Glutamatergic neuron (in vitro differentiated cells): ENCODE measurements around the gene TPO. TPM values are rescaled to one million over a fixed set of nuclear protein-coding genes. Genes with fewer than 3 reads are reported as not detected.

ENCODE experiments used
- DNase-seq: peaks from one replicate; pipeline ENCODE4 v3.0.0; 2022
- H3K27ac Mint-ChIP-seq: one replicate; pipeline ENCODE4 v1.8.0; 2020; ENCODE audit warnings: mild to moderate bottlenecking, mixed read lengths, inconsistent platforms; ENCODE audit not compliant: unreplicated experiment
- H3K27me3 Mint-ChIP-seq: one replicate; pipeline ENCODE4 v1.8.0; 2020; ENCODE audit warnings: mild to moderate bottlenecking, moderate library complexity, mixed read lengths, inconsistent platforms; ENCODE audit not compliant: unreplicated experiment
- H3K36me3 Mint-ChIP-seq: one replicate; pipeline ENCODE4 v1.8.0; 2020; ENCODE audit warnings: mild to moderate bottlenecking, mixed read lengths, inconsistent platforms; ENCODE audit not compliant: unreplicated experiment
- H3K4me1 Mint-ChIP-seq: one replicate; pipeline ENCODE4 v1.8.0; 2020; ENCODE audit warnings: mild to moderate bottlenecking, low read depth, mixed read lengths, inconsistent platforms; ENCODE audit not compliant: unreplicated experiment
- H3K4me3 Mint-ChIP-seq: one replicate; pipeline ENCODE4 v1.8.0; 2020; ENCODE audit warnings: mild to moderate bottlenecking, mixed read lengths, inconsistent platforms; ENCODE audit not compliant: unreplicated experiment
- H3K9me3 Mint-ChIP-seq: one replicate; pipeline ENCODE4 v1.8.0; 2020; ENCODE audit warnings: mild to moderate bottlenecking, moderate library complexity, mixed read lengths, inconsistent platforms; ENCODE audit not compliant: unreplicated experiment
- CTCF ChIP-seq: fragments of 200-600 bp; sonication (generic); IDR thresholded peaks from one replicate; pipeline ENCODE4 v1.5.0; 2021; ENCODE audit not compliant: partially characterized antibody, unreplicated experiment
- total RNA-seq: library from RNA; stranded (reverse); fragmentation: NEBNext Ultra II Directional; extraction: Animal tissue kit (Norgen Biotek cat#: 25700); gene quantifications from one replicate; pipeline ENCODE4 v1.2.1, GENCODE V29; 2021; ENCODE audit not compliant: unreplicated experiment

Gene TPO
- total RNA-seq, 1 donor from 2014 or later = not detected

- Mint-ChIP-seq H3K4me1 (no peaks in the 10 kb centered on the region), H3K27me3 (peaks cover 2% of the 10 kb centered on the region), H3K36me3 (peaks cover 18% of the 10 kb centered on the region), H3K9me3 (peaks cover 3% of the 10 kb centered on the region), H3K4me3 (no peak overlapping the region), H3K27ac (no peak overlapping the region)
- no peak for DNase-seq
- no peak for TF ChIP-seq CTCF
Observed at GRCh38 chr2:1437101-1437500, 23.8 kb downstream of the TPO start.

- peaks cover 2% of the 10 kb centered on the region for H3K27me3 Mint-ChIP-seq
- no peak for TF ChIP-seq CTCF
- no peak overlapping the region for H3K27ac Mint-ChIP-seq
Observed at GRCh38 chr2:1437537-1437936, 24.3 kb downstream of the TPO start.

GRCh38 chr2:1438972-1439371, 25.7 kb downstream of the TPO start:
- DNase-seq = no peak
- TF ChIP-seq CTCF = no peak
- Mint-ChIP-seq H3K36me3 (peaks cover 19% of the 10 kb centered on the region), H3K4me1 (no peaks in the 10 kb centered on the region), H3K27me3 (peaks cover 2% of the 10 kb centered on the region), H3K9me3 (peaks cover 3% of the 10 kb centered on the region), H3K4me3 (no peak overlapping the region), H3K27ac (no peak overlapping the region)

More at GRCh38 chr2:1437537-1437936, 24.3 kb downstream of the TPO start:
- DNase-seq = no peak
- Mint-ChIP-seq H3K9me3 (peaks cover 3% of the 10 kb centered on the region), H3K4me3 (no peak overlapping the region), H3K4me1 (no peaks in the 10 kb centered on the region), H3K36me3 (peaks cover 19% of the 10 kb centered on the region)

- peaks cover 2% of the 10 kb centered on the region for H3K27me3 Mint-ChIP-seq
- TF ChIP-seq CTCF = no peak
- DNase-seq = no peak
- H3K36me3 Mint-ChIP-seq = peaks cover 19% of the 10 kb centered on the region
- peaks cover 3% of the 10 kb centered on the region for H3K9me3 Mint-ChIP-seq
- no peaks in the 10 kb centered on the region for H3K4me1 Mint-ChIP-seq
- no peak overlapping the region for H3K27ac Mint-ChIP-seq
- no peak overlapping the region for H3K4me3 Mint-ChIP-seq
Observed at GRCh38 chr2:1440581-1440980, 27.3 kb downstream of the TPO start.

- H3K9me3 Mint-ChIP-seq = peaks cover 4% of the 10 kb centered on the region
- TF ChIP-seq CTCF = no peak
- peaks cover 14% of the 10 kb centered on the region for H3K4me1 Mint-ChIP-seq
- peaks cover 8% of the 10 kb centered on the region for H3K36me3 Mint-ChIP-seq
- no peak for DNase-seq
- no peak overlapping the region for H3K27ac Mint-ChIP-seq
- no peak overlapping the region for H3K4me3 Mint-ChIP-seq
- no peaks in the 10 kb centered on the region for H3K27me3 Mint-ChIP-seq
Observed at GRCh38 chr2:1446301-1446700, 33.0 kb downstream of the TPO start.
